ENCODE results near the gene AKT1. TPM values are rescaled to one million over a fixed set of nuclear protein-coding genes. Genes with fewer than 3 reads are reported as not detected.
A peak's percentile ranks its signal among the peaks of the same experiment; 100 is the strongest.

The AKT1 gene
- total RNA-seq, 3 donors from 2014 or later, result 91.9 to 119 (median 116) TPM

- no peak for DNase-seq (ENCODE audit: low spot score in 2 of 2)
- intact Hi-C loops (cut with DNase I; ENCODE audit: low total_unique reads), result no loop called here
- no peaks in the 10 kb centered on the region for H3K27me3 ChIP-seq
- TF ChIP-seq CTCF (IDR thresholded peaks at IDR 0.05) (no peak), POLR2AphosphoS5 (IDR thresholded peaks at IDR 0.05) (no peak), POLR2A (IDR thresholded peaks at IDR 0.05) (no peak)
- H3K9me3 ChIP-seq, result no peaks in the 10 kb centered on the region
- no peaks in the 10 kb centered on the region for H3K4me1 ChIP-seq
- no peak overlapping the region for H3K4me3 ChIP-seq
- H3K36me3 ChIP-seq, result no peaks in the 10 kb centered on the region
- peak overlapping the region in 1 of 2 donors; percentile 19 for H3K27ac ChIP-seq
Observed at GRCh38 chr14:104776961-104777807, 18.4 kb downstream of the AKT1 start.

GRCh38 chr14:104776481-104776880 lies 19.1 kb downstream of the AKT1 start:
- H3K9me3 ChIP-seq, result no peaks in the 10 kb centered on the region
- H3K36me3 ChIP-seq, result no peaks in the 10 kb centered on the region
- intact Hi-C loops (cut with DNase I; ENCODE audit: low total_unique reads), result no loop called here
- no peaks in the 10 kb centered on the region for H3K27me3 ChIP-seq
- no peak for DNase-seq (ENCODE audit: low spot score in 2 of 2)
- no peak for TF ChIP-seq POLR2AphosphoS5 (IDR thresholded peaks at IDR 0.05)
- TF ChIP-seq CTCF (IDR thresholded peaks at IDR 0.05), result no peak
- no peak for TF ChIP-seq POLR2A (IDR thresholded peaks at IDR 0.05)
- H3K4me1 ChIP-seq, result no peaks in the 10 kb centered on the region
- no peak overlapping the region for H3K27ac ChIP-seq
- H3K4me3 ChIP-seq, result no peak overlapping the region

- intact Hi-C loops (cut with DNase I; ENCODE audit: low total_unique reads), result no loop called here
Observed at GRCh38 chr14:104775073-104775489, 20.5 kb downstream of the AKT1 start.

GRCh38 chr14:104774453-104775072 lies 21.0 kb downstream of the AKT1 start:
- intact Hi-C loops (cut with DNase I; ENCODE audit: low total_unique reads), result no loop called here
- H3K36me3 ChIP-seq, result no peaks in the 10 kb centered on the region

More at GRCh38 chr14:104775073-104775489, 20.5 kb downstream of the AKT1 start:
- Histone ChIP-seq H3K4me3 (no peak overlapping the region), H3K36me3 (no peaks in the 10 kb centered on the region), H3K4me1 (no peaks in the 10 kb centered on the region), H3K27me3 (no peaks in the 10 kb centered on the region), H3K9me3 (no peaks in the 10 kb centered on the region), H3K27ac (peak overlapping the region in 1 of 2 donors; percentile 50)
- TF ChIP-seq CTCF (IDR thresholded peaks at IDR 0.05) (no peak), POLR2A (IDR thresholded peaks at IDR 0.05) (no peak), POLR2AphosphoS5 (IDR thresholded peaks at IDR 0.05) (no peak)
- no peak for DNase-seq (ENCODE audit: low spot score in 2 of 2)

More at GRCh38 chr14:104774453-104775072, 21.0 kb downstream of the AKT1 start:
- H3K4me1 ChIP-seq, result no peaks in the 10 kb centered on the region
- TF ChIP-seq POLR2A (IDR thresholded peaks at IDR 0.05) (no peak), CTCF (IDR thresholded peaks at IDR 0.05) (no peak), POLR2AphosphoS5 (IDR thresholded peaks at IDR 0.05) (no peak)
- peak overlapping the region in 1 of 2 donors; percentile 50 for H3K27ac ChIP-seq
- no peaks in the 10 kb centered on the region for H3K27me3 ChIP-seq
- no peak overlapping the region for H3K4me3 ChIP-seq
- no peaks in the 10 kb centered on the region for H3K9me3 ChIP-seq
- no peak for DNase-seq (ENCODE audit: low spot score in 2 of 2)
